Activated naive CD4-positive, alpha-beta T cell treated with anti-CD3 and anti-CD28 coated beads, Interleukin-2, amount 50 U/mL, for 24 hours (primary cell): Measurements from ENCODE around the gene CIAO3.
A peak's percentile ranks its signal among the peaks of the same experiment; 100 is the strongest.

Experiments
- H3K27ac Mint-ChIP-seq: one replicate; pipeline ENCODE4 v1.8.0; 2021; ENCODE audit warnings: mild to moderate bottlenecking, mixed read lengths
- H3K27me3 Mint-ChIP-seq: one replicate; pipeline ENCODE4 v1.8.0; 2021; ENCODE audit warnings: mixed read lengths
- H3K36me3 Mint-ChIP-seq: one replicate; pipeline ENCODE4 v1.8.0; 2021; ENCODE audit warnings: mixed read lengths
- H3K4me1 Mint-ChIP-seq: one replicate; pipeline ENCODE4 v1.8.0; 2021; ENCODE audit warnings: mixed read lengths
- H3K4me3 Mint-ChIP-seq: one replicate; pipeline ENCODE4 v1.8.0; 2021; ENCODE audit warnings: mild to moderate bottlenecking, mixed read lengths
- H3K9me3 Mint-ChIP-seq: one replicate; pipeline ENCODE4 v1.8.0; 2021; ENCODE audit warnings: mixed read lengths

Gene CIAO3

DNA sequence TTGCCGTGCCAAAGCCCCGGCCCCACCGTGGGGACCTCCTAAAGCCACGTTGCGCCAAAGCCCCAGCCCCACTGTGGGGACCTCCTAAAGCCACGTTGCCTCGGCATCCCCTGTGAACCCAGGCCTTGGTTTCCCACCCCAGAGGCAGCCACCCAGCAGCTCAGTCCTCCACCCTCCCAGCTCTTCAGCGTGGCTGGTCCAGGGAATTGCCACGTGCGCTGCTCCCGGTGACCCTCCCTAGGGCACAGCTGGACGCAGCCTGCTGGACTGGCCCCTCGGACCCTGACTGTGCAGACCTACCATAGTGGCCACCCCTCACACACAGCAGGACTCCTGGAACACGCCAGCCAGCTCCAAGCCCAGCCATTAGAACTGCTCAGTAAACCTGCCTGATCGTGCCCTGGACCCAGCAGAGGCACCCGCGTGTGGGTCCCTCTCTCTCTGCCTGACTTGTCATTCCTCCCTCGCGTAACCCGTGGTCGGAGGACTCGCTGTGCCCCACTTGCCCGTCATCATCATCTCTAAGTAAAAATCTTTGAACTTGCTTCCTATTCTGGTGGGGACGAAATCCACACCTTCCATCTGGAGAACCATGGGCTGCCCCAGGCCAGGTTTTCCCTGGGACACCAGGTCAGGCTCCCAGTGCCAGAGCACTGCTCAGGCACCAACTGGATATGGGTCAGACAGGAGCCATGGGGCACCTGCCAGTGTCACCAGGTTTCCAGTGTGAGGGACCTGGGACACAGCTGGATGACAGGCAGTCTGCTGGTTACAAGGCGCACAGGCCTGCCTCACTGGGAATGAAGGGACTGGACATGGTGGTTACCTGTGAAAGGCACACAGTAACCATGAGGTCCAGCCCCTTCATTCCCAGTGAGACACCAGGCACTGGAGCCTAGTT is 5.6 kb downstream of the CIAO3 start:
- Mint-ChIP-seq H3K27me3 (no peaks in the 10 kb centered on the region), H3K36me3 (peaks cover 7% of the 10 kb centered on the region), H3K9me3 (no peaks in the 10 kb centered on the region), H3K27ac (no peak overlapping the region), H3K4me1 (peaks cover 13% of the 10 kb centered on the region), H3K4me3 (no peak overlapping the region)

GRCh38 chr16:734208-734980 is 6.4 kb downstream of the CIAO3 start:
- Mint-ChIP-seq H3K9me3 (no peaks in the 10 kb centered on the region), H3K27me3 (no peaks in the 10 kb centered on the region), H3K4me3 (no peak overlapping the region), H3K36me3 (peaks cover 7% of the 10 kb centered on the region), H3K4me1 (peaks cover 5% of the 10 kb centered on the region), H3K27ac (no peak overlapping the region)

GRCh38 chr16:733382-734207 is 7.2 kb downstream of the CIAO3 start:
- Mint-ChIP-seq H3K9me3 (no peaks in the 10 kb centered on the region), H3K36me3 (peaks cover 7% of the 10 kb centered on the region), H3K27ac (no peak overlapping the region), H3K27me3 (no peaks in the 10 kb centered on the region), H3K4me1 (no peaks in the 10 kb centered on the region), H3K4me3 (no peak overlapping the region)

DNA sequence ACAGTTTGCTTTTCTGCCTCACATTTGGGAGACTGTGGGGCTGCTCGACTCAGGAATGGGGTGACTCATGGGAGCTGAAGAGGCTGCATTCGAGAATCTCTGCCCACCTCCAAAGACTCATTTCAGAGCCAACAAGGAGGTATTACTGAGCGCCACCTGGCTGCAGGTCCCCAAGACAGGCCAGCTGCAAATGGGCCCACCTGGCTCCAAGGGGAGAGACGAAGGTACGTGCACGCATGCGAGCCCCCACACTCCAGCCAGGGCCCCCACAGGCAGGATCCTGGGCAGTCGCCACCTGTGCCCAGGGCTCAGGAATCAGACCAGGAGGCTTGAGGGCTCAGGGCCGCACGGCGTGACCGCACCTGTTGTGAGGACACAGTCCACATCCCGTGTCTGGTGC is 7.9 kb downstream of the CIAO3 start:
- peaks cover 5% of the 10 kb centered on the region for H3K36me3 Mint-ChIP-seq
- H3K4me1 Mint-ChIP-seq: no peaks in the 10 kb centered on the region
- H3K9me3 Mint-ChIP-seq: no peaks in the 10 kb centered on the region
- H3K27me3 Mint-ChIP-seq: no peaks in the 10 kb centered on the region
- H3K4me3 Mint-ChIP-seq: no peak overlapping the region
- H3K27ac Mint-ChIP-seq: no peak overlapping the region

GRCh38 chr16:732332-732731 is 8.5 kb downstream of the CIAO3 start:
- H3K27me3 Mint-ChIP-seq: no peaks in the 10 kb centered on the region
- no peak overlapping the region for H3K27ac Mint-ChIP-seq
- H3K36me3 Mint-ChIP-seq: peaks cover 3% of the 10 kb centered on the region
- H3K4me3 Mint-ChIP-seq: no peak overlapping the region
- H3K4me1 Mint-ChIP-seq: no peaks in the 10 kb centered on the region
- no peaks in the 10 kb centered on the region for H3K9me3 Mint-ChIP-seq

DNA sequence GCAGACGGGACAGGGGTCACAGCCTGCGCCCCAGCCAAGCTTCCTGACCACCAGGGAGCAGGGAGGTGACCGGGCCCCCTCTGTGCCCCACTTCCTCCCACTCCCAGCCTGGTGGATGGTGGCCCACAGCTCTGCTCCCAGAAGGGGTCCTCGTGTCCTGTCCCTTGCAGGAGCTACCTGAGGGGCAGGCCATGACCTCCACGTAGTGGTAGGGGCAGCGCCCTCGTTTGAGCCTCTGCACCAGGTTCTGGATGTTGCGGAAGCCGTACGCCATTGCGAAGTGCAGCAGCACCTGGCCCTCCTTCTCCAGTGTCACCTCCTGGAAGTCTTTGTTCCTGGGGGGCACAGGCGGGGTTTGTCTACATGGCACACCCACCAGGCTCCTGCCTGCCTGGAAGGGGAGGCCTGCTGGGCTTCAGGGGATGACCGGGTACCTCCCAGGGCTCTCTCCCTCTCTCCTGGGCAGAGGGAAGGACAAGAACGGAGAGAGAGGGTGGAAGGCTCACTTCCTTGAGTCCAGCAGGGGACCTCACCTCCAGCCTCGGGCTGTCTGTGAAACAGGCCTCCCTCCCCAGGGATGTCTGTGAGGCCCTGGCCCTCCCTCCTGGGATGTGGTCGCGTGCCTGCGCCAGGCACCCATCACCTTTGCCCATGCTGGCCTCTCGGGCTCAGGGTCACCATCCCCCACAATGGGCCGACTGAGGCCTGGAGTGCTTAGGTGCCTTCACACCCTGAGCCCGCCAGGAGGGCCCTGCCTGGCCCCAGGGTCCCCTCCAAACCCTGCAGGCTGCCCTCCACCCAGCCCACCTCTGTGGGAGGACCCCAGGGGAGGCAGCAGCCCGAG is 9.9 kb downstream of the CIAO3 start:
- Mint-ChIP-seq H3K9me3 (no peaks in the 10 kb centered on the region), H3K27ac (no peak overlapping the region), H3K36me3 (peaks cover 3% of the 10 kb centered on the region), H3K27me3 (no peaks in the 10 kb centered on the region), H3K4me3 (no peak overlapping the region), H3K4me1 (no peaks in the 10 kb centered on the region)

GRCh38 chr16:729768-730665 is 10.8 kb downstream of the CIAO3 start:
- Mint-ChIP-seq H3K4me3 (peak overlapping the region; percentile 23), H3K27me3 (no peaks in the 10 kb centered on the region), H3K36me3 (no peaks in the 10 kb centered on the region), H3K4me1 (no peaks in the 10 kb centered on the region), H3K27ac (no peak overlapping the region), H3K9me3 (no peaks in the 10 kb centered on the region)

GRCh38 chr16:728890-729744 is 11.7 kb downstream of the CIAO3 start:
- no peaks in the 10 kb centered on the region for H3K4me1 Mint-ChIP-seq
- no peaks in the 10 kb centered on the region for H3K9me3 Mint-ChIP-seq
- no peak overlapping the region for H3K27ac Mint-ChIP-seq
- H3K36me3 Mint-ChIP-seq: no peaks in the 10 kb centered on the region
- H3K4me3 Mint-ChIP-seq: no peak overlapping the region
- no peaks in the 10 kb centered on the region for H3K27me3 Mint-ChIP-seq

- Mint-ChIP-seq H3K27ac (no peak overlapping the region), H3K4me1 (no peaks in the 10 kb centered on the region), H3K4me3 (no peak overlapping the region), H3K36me3 (no peaks in the 10 kb centered on the region), H3K9me3 (no peaks in the 10 kb centered on the region), H3K27me3 (no peaks in the 10 kb centered on the region)
These were observed 12.5 kb downstream of the CIAO3 start for GRCh38 chr16:728131-728889.

DNA sequence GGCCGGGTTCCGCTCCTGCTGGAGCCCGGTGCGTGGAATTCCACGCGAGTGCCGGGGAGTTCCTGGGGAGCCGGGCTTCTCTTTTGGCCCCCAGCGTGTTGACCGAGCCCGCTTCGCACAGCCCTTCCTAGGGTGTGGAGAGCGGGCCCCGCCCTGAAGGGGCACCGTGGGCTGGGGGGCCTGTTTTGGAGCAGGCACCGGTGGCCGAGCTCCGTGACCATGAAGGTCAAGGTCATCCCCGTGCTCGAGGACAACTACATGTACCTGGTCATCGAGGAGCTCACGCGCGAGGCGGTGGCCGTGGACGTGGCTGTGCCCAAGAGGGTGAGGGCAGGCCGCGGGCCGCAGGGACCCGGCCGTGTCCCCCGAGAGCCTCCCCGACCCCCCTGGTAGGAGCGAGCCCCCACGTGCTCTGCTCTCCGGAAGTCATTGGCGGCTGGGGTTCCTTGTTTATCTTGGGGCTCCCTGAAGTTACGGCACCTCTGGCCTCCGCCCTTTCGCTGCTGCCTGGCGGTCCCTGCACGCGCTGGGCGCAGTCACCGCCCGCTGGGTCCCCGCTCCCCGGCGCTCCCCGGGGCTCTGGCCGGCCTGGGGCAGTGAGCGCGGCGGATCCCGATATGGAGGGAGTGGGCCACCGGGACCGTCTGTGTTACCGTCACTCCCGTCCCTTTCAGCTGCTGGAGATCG is 13.4 kb downstream of the CIAO3 start:
- Mint-ChIP-seq H3K36me3 (no peaks in the 10 kb centered on the region), H3K4me3 (peak overlapping the region; percentile 42), H3K27ac (no peak overlapping the region), H3K27me3 (no peaks in the 10 kb centered on the region), H3K9me3 (no peaks in the 10 kb centered on the region), H3K4me1 (no peaks in the 10 kb centered on the region)

- Mint-ChIP-seq H3K36me3 (no peaks in the 10 kb centered on the region), H3K27ac (peak within 1 kb of the TSS; percentile 55), H3K27me3 (no peaks in the 10 kb centered on the region), H3K9me3 (no peaks in the 10 kb centered on the region), H3K4me3 (peak within 1 kb of the TSS; percentile 67), H3K4me1 (no peaks in the 10 kb centered on the region)
These were observed 14.1 kb downstream of the CIAO3 start, which contains the start of the genes CCDC78 and HAGHL for GRCh38 chr16:726438-727290. TSS of gene CCDC78 (minus strand) at chr16:726443. CDS start at chr16:726367, 76 bp downstream. TSS of gene HAGHL (plus strand) at chr16:727106. CDS start at chr16:727510, 404 bp downstream.

- Mint-ChIP-seq H3K4me1 (no peaks in the 10 kb centered on the region), H3K27ac (no peak overlapping the region), H3K9me3 (no peaks in the 10 kb centered on the region), H3K27me3 (no peaks in the 10 kb centered on the region), H3K4me3 (no peak overlapping the region), H3K36me3 (no peaks in the 10 kb centered on the region)
These were observed 14.7 kb downstream of the CIAO3 start for GRCh38 chr16:726188-726437.
